ENCODE results near the gene CAMK2G.

DNA sequence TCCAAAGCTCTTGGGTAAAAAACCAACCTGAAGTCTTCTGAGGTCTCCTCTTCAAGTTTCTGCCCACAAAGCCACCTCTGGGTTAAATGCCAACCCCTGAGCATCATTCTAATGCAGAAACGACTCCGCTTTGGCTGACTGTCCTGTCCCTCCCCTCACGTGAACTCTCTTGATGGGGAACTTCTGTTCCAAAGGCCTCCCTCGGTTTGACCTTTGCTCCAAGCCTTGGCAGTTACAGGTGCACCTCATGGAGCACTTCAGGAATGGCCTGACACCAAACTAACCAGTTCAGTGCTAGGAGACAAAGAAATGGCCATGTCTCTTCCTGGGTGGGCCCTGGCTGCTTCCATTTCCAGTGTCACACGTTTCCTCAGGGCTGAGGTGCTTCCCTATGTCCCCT, 20.0 kb downstream of the CAMK2G start:
- TF ChIP-seq, protein P1, sequence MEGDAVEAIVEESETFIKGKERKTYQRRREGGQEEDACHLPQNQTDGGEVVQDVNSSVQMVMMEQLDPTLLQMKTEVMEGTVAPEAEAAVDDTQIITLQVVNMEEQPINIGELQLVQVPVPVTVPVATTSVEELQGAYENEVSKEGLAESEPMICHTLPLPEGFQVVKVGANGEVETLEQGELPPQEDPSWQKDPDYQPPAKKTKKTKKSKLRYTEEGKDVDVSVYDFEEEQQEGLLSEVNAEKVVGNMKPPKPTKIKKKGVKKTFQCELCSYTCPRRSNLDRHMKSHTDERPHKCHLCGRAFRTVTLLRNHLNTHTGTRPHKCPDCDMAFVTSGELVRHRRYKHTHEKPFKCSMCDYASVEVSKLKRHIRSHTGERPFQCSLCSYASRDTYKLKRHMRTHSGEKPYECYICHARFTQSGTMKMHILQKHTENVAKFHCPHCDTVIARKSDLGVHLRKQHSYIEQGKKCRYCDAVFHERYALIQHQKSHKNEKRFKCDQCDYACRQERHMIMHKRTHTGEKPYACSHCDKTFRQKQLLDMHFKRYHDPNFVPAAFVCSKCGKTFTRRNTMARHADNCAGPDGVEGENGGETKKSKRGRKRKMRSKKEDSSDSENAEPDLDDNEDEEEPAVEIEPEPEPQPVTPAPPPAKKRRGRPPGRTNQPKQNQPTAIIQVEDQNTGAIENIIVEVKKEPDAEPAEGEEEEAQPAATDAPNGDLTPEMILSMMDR (conservative IDR thresholded peaks at IDR 0.05): no peak
- no peak for TF ChIP-seq EZH2 (IDR thresholded peaks at IDR 0.05; ENCODE audit: low read depth)
